Dendritic cell treated with granulocyte-macrophage colony-stimulating factor and Interleukin-4, amounts not matched to agents 40 ng/mL and 50 ng/mL, for 4 days (primary cell): Measurements from ENCODE around the gene UAP1L1.
"Not testable (repeated sequence)": the region's sequence is repeated elsewhere in the genome, so short reads cannot be mapped to it uniquely, and the experiment has no call there.

Experiments
- H3K27ac Mint-ChIP-seq: one replicate; pipeline ENCODE4 v1.8.0; 2022; ENCODE audit warnings: mild to moderate bottlenecking, mixed read lengths
- H3K27me3 Mint-ChIP-seq: one replicate; pipeline ENCODE4 v1.8.0; 2022; ENCODE audit warnings: mild to moderate bottlenecking, mixed read lengths
- H3K36me3 Mint-ChIP-seq: one replicate; pipeline ENCODE4 v1.8.0; 2022; ENCODE audit warnings: low read depth, mixed read lengths
- H3K4me1 Mint-ChIP-seq: one replicate; pipeline ENCODE4 v1.8.0; 2022; ENCODE audit warnings: low read depth, mixed read lengths
- H3K4me3 Mint-ChIP-seq: one replicate; pipeline ENCODE4 v1.8.0; 2022; ENCODE audit warnings: mild to moderate bottlenecking, moderate library complexity, mixed read lengths
- H3K9me3 Mint-ChIP-seq: one replicate; pipeline ENCODE4 v1.8.0; 2022; ENCODE audit warnings: mixed read lengths
- intact Hi-C: fragments of 100-400 bp; cut with micrococcal nuclease; formaldehyde crosslinking; loops from one replicate; pipeline ENCODE4 v1.15.0; 2022

The UAP1L1 gene, protein sequence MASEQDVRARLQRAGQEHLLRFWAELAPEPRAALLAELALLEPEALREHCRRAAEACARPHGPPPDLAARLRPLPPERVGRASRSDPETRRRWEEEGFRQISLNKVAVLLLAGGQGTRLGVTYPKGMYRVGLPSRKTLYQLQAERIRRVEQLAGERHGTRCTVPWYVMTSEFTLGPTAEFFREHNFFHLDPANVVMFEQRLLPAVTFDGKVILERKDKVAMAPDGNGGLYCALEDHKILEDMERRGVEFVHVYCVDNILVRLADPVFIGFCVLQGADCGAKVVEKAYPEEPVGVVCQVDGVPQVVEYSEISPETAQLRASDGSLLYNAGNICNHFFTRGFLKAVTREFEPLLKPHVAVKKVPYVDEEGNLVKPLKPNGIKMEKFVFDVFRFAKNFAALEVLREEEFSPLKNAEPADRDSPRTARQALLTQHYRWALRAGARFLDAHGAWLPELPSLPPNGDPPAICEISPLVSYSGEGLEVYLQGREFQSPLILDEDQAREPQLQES

GRCh38 chr9:137077010-137077747 lies at the start of gene UAP1L1:
TSS of gene UAP1L1 (plus strand) at chr9:137077517. CDS start at chr9:137077533, 16 bp downstream.
- intact Hi-C loops, result loop anchor here (1.0 kb wide), 1 partner anchor 8 kb away; no protein-coding TSS in a partner anchor
- peak within 1 kb of the TSS; percentile 78 for H3K4me3 Mint-ChIP-seq
- no peaks in the 10 kb centered on the region for H3K27me3 Mint-ChIP-seq
- H3K9me3 Mint-ChIP-seq, result no peaks in the 10 kb centered on the region
- peaks cover 50% of the 10 kb centered on the region for H3K36me3 Mint-ChIP-seq
- peak within 1 kb of the TSS; percentile 89 for H3K27ac Mint-ChIP-seq
- peaks cover 64% of the 10 kb centered on the region for H3K4me1 Mint-ChIP-seq

DNA sequence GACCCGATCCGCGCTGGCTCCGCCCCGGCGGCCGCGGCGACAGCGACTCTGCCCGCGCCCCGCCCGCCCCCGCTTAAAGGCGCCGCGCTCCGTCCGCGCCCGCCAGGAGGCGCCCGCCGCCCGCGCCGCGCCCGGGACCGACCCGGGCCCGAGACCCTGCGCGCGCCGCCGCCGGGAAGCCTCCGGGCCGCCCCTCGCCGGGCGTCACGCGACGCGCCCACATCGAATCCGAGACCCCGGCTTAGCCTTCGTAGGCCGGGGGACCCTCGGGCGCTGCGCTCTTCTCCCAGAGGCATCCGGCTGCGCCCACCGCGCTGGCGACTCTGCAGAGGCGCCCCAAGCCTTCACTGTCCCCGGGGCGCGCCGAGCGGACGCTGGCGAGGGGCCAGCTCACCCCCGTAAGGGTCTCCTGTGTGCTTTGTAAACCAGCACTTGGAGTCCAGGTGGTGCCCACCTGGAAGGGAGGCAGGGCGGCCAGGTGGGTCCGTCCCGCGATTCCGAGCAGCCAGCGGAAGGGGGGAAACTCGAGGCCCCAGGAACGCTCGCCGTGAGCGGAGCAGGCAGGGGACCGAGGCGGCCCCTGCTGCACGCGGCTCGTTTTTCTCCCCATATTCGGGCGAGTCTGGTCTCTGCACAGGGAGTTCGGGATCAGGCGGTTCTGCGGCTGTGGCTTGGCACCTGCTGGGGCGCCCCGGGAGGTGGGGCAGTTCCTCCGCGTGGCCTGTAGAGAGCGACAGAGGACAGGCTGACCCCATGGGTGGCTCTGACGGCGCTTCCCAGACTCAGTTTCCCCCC lies 48.9 kb upstream of the UAP1L1 start:
- Mint-ChIP-seq H3K36me3 (peaks cover 16% of the 10 kb centered on the region), H3K4me3 (peak overlapping the region; percentile 92), H3K9me3 (no peaks in the 10 kb centered on the region), H3K4me1 (peaks cover 61% of the 10 kb centered on the region), H3K27ac (peak overlapping the region; percentile 90), H3K27me3 (peaks cover 8% of the 10 kb centered on the region)
- intact Hi-C loops, result no loop called here

DNA sequence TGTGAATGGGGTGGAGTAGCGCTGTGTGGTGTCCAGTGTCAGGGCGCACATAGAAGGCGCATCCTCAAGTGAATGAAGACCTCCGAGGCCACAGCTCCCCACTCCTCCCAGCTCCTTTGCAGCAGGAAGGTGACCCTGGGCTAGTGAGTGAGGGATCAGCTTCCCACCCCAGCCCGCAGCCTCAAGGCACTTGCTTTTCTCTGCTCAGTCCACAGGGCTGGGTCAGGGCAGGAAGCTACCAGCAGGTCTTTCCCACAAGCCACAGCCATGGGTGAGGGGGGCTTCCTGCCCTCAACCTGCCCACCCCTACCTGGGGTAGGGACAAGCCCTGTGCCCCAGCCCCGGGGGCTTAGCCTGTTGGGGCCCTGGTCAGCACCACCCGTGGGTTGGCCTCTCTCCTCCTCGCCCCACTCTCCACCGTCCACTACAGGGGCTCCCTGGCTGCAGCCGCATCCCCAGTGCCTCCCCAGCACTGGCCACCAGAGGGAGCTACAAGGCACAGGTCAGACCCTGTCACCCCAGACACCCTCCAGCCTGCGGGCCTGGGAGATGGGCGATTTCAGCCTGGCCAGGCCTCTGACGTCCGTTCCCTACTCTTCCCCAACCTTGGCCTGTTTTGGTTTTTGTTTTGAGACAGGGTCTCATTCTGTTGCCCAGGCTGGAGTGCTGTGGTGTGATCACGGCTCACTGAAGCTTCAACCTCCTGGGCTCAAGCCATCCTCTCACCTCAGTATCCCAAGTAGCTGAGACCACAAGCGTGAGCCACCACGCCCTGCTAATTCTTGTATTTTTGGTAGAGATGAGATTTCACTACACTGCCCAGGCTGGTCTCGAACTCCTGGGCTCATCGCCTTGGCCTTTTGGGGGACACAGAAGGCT lies 48.0 kb upstream of the UAP1L1 start:
- Mint-ChIP-seq H3K4me1 (peaks cover 69% of the 10 kb centered on the region), H3K27ac (peak overlapping the region; percentile 90), H3K27me3 (peaks cover 8% of the 10 kb centered on the region), H3K9me3 (no peaks in the 10 kb centered on the region), H3K4me3 (peak overlapping the region; percentile 92), H3K36me3 (peaks cover 15% of the 10 kb centered on the region)
- intact Hi-C loops, result no loop called here

DNA sequence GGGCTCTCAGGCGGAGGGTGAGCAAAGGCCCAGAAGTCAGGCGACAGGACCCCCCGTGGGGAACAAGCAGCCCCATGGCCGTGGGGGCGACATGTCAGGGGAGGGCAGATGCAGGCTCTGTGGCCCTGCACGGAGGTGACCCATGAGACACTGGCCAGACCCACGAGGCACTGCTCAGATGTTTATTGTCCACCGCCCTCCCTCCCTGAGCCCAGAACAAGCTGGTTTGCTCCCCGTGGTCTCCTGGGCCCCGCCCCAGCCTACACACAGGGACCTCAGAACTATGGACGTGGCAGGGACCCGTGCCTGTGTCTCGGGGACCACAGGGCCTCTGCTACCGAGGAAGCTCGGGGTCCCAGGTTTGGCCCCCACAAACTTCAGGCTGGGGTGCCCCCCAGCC lies 47.3 kb upstream of the UAP1L1 start:
- H3K27me3 Mint-ChIP-seq, result peaks cover 8% of the 10 kb centered on the region
- peak overlapping the region; percentile 90 for H3K27ac Mint-ChIP-seq
- H3K4me1 Mint-ChIP-seq, result peaks cover 76% of the 10 kb centered on the region
- peaks cover 21% of the 10 kb centered on the region for H3K36me3 Mint-ChIP-seq
- intact Hi-C loops, result no loop called here
- peak overlapping the region; percentile 92 for H3K4me3 Mint-ChIP-seq
- H3K9me3 Mint-ChIP-seq, result no peaks in the 10 kb centered on the region

- peak overlapping the region; percentile 92 for H3K4me3 Mint-ChIP-seq
- peaks cover 8% of the 10 kb centered on the region for H3K27me3 Mint-ChIP-seq
- H3K27ac Mint-ChIP-seq, result peak overlapping the region; percentile 90
- peaks cover 85% of the 10 kb centered on the region for H3K4me1 Mint-ChIP-seq
- intact Hi-C loops, result no loop called here
- H3K9me3 Mint-ChIP-seq, result no peaks in the 10 kb centered on the region
- peaks cover 29% of the 10 kb centered on the region for H3K36me3 Mint-ChIP-seq
Observed at GRCh38 chr9:137030538-137031527, 46.5 kb upstream of the UAP1L1 start.

DNA sequence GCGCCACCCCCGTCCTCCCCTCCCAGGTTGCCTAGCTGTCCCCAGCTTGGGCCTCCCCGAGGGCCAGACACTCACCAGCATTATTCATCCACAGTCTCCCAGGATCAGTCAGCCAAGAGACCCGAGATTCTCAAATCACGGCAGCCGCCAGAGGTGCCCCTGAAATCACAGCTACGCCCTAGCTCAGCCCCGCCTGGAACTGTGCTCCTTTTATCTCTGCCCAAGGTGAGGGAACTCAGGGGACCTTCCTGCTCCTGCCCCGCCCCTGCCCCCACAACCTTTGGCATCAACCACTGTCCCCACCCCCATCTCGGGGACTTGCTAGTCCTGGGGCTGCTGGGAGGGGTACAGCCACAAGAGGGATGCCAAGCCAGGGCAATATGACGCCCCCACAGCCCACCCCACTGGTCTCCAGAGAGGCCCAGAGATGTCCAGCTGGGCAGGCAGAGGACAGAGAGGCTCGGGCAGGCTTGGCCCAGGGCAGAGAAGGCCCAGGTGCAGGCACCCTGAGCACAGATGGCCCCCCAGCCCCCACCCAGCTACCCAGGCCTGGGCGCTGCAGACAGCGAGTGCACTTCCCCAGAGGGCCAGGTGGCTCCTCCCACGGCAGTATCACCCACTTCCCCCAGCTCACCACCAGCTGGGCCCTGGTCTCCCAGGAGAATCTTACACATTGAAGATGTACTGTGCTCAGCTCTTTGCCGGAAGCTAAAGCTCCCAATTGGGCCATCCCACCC lies 45.2 kb upstream of the UAP1L1 start, which contains the start of gene FUT7:
Gene FUT7 (minus strand): TSS at position 185 of the 737 bp plus-strand sequence. CDS start 97 bp downstream, at position 88.
- peak within 1 kb of the TSS; percentile 90 for H3K27ac Mint-ChIP-seq
- peaks cover 42% of the 10 kb centered on the region for H3K36me3 Mint-ChIP-seq
- peaks cover 89% of the 10 kb centered on the region for H3K4me1 Mint-ChIP-seq
- no peaks in the 10 kb centered on the region for H3K9me3 Mint-ChIP-seq
- peaks cover 3% of the 10 kb centered on the region for H3K27me3 Mint-ChIP-seq
- intact Hi-C loops, result no loop called here
- H3K4me3 Mint-ChIP-seq, result peak within 1 kb of the TSS; percentile 92

GRCh38 chr9:137032858-137033257 lies 44.5 kb upstream of the UAP1L1 start:
- H3K9me3 Mint-ChIP-seq, result no peaks in the 10 kb centered on the region
- H3K27ac Mint-ChIP-seq, result peak overlapping the region; percentile 90
- peaks cover 50% of the 10 kb centered on the region for H3K36me3 Mint-ChIP-seq
- H3K4me1 Mint-ChIP-seq, result peaks cover 87% of the 10 kb centered on the region
- H3K27me3 Mint-ChIP-seq, result no peaks in the 10 kb centered on the region
- intact Hi-C loops, result no loop called here
- H3K4me3 Mint-ChIP-seq, result peak overlapping the region; percentile 92

DNA sequence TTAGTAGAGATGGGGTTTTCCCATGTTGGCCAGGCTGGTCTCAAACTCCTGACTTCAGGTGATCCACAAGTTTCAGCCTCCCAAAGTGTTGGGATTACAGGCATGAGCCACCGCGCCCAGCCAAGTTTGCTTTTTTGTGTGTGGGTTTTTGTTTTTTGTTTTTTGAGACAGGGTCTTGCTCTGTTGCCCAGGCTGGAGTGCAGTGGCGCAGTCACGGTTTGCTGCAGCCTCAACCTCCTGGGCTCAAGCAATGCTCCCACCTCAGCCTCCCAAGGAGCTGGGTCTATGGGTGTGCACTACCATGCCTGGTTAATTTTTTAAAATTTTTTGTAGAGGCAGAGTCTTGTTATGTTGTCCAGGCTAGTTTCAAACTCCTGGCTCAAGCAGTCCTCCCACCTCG lies 43.8 kb upstream of the UAP1L1 start:
- Mint-ChIP-seq H3K4me3 (peak overlapping the region; percentile 92), H3K36me3 (peaks cover 56% of the 10 kb centered on the region), H3K4me1 (peaks cover 87% of the 10 kb centered on the region), H3K27ac (peak overlapping the region; percentile 90)
- H3K27me3 Mint-ChIP-seq, H3K9me3 Mint-ChIP-seq, intact Hi-C loops: not testable (repeated sequence)

GRCh38 chr9:137034039-137034708 lies 43.1 kb upstream of the UAP1L1 start:
- Mint-ChIP-seq H3K36me3 (peaks cover 62% of the 10 kb centered on the region), H3K9me3 (no peaks in the 10 kb centered on the region), H3K4me1 (peaks cover 85% of the 10 kb centered on the region), H3K27me3 (peaks cover 2% of the 10 kb centered on the region), H3K4me3 (peak overlapping the region; percentile 92), H3K27ac (peak overlapping the region; percentile 90)
- intact Hi-C loops, result loop anchor here (2.0 kb wide), 1 partner anchor 247 kb away; no protein-coding TSS in a partner anchor

GRCh38 chr9:137034709-137035506 lies 42.4 kb upstream of the UAP1L1 start:
- intact Hi-C loops, result loop anchor here (1.0 to 2.0 kb wide), 2 partner anchors 87 to 248 kb away; no protein-coding TSS in a partner anchor
- Mint-ChIP-seq H3K27ac (peak overlapping the region; percentile 90), H3K4me1 (peaks cover 78% of the 10 kb centered on the region), H3K4me3 (peak overlapping the region; percentile 80), H3K27me3 (peaks cover 2% of the 10 kb centered on the region), H3K36me3 (peaks cover 62% of the 10 kb centered on the region), H3K9me3 (no peaks in the 10 kb centered on the region)
